ENCODE results near the gene CAP2. TPM values are rescaled to one million over a fixed set of nuclear protein-coding genes. Genes with fewer than 3 reads are reported as not detected.

CAP2 gene
- total and polyA plus RNA-seq, 2 donors (not counting 1 experiment from before 2014, with no cell fraction given): 8.6 to 38.1 TPM

DNA sequence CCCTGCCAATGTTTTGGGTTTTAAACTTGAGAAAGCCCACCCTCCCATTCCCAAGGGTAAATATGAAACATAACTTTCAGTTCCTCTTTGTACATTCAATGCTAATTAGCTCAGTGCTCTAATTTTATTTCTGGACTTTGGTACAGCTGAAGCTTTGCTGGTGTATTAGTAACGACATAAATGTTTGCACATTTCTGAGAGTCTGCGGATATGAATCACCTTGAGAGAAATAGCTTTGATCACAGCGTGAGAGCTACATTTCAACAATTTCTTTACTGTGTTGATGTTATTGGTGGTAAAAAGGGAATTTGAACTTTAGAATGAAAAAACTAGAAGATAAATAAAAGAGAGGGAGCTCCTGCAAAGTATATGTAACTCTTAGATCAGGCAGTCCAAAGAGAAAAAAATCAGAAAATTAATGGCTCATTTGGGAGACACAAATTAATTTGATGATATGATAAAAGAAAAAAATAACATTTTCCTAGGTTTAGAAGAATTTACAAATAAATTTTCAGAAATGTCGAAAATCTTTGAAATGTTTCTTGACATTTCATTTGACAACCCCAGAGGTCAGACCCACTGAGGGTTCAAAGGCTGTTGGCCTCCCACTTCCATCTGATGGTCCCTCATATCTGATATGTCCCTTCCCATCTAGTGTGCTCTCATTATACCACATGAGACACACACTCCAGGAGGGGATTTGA is 38.5 kb upstream of the CAP2 start:
- H2AFZ ChIP-seq (ENCODE audit: low read length): no peak overlapping the region
- H3K27ac ChIP-seq (ENCODE audit: insufficient read depth, low read length): no peak overlapping the region
- H3K79me2 ChIP-seq (ENCODE audit: control insufficient read depth, insufficient read depth, low read length): no peaks in the 10 kb centered on the region
- no peaks in the 10 kb centered on the region for H3K4me1 ChIP-seq (ENCODE audit: control insufficient read depth, extremely low read depth, insufficient read depth, low read length)
- H3K27me3 ChIP-seq (ENCODE audit: control insufficient read depth, insufficient read depth, low read length): no peaks in the 10 kb centered on the region
- peak; percentile 8 to 88 for DNase-seq (ENCODE audit: low read depth in 2 of 2)
- H3K9ac ChIP-seq (ENCODE audit: insufficient read depth, low read length): no peak overlapping the region
- TF ChIP-seq, protein P1, sequence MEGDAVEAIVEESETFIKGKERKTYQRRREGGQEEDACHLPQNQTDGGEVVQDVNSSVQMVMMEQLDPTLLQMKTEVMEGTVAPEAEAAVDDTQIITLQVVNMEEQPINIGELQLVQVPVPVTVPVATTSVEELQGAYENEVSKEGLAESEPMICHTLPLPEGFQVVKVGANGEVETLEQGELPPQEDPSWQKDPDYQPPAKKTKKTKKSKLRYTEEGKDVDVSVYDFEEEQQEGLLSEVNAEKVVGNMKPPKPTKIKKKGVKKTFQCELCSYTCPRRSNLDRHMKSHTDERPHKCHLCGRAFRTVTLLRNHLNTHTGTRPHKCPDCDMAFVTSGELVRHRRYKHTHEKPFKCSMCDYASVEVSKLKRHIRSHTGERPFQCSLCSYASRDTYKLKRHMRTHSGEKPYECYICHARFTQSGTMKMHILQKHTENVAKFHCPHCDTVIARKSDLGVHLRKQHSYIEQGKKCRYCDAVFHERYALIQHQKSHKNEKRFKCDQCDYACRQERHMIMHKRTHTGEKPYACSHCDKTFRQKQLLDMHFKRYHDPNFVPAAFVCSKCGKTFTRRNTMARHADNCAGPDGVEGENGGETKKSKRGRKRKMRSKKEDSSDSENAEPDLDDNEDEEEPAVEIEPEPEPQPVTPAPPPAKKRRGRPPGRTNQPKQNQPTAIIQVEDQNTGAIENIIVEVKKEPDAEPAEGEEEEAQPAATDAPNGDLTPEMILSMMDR (conservative IDR thresholded peaks at IDR 0.05 in 1 of 2, IDR thresholded peaks at IDR 0.05 in 1 of 2; ENCODE audit: low read depth in 1 of 2, low read length in 2 of 2): no peak
- no peak for TF ChIP-seq EZH2 (IDR thresholded peaks at IDR 0.05; ENCODE audit: low read length, missing control alignments)
- no peaks in the 10 kb centered on the region for H3K36me3 ChIP-seq (ENCODE audit: control insufficient read depth, insufficient read depth, low read length)
- H4K20me1 ChIP-seq (ENCODE audit: control insufficient read depth, extremely low read depth, insufficient read depth, low read length): no peaks in the 10 kb centered on the region
- no peak overlapping the region for H3K4me3 ChIP-seq (replicated peaks in 1 of 4; ENCODE audit: control extremely low read depth in 1 of 4, insufficient read depth in 1 of 4, low read depth in 3 of 4, low read length in 4 of 4)
- no peaks in the 10 kb centered on the region for H3K9me3 ChIP-seq (ENCODE audit: control insufficient read depth, insufficient read depth, low read depth, low read length)
- H3K4me2 ChIP-seq (ENCODE audit: extremely low read depth, insufficient read depth, low read length): no peak overlapping the region

DNA sequence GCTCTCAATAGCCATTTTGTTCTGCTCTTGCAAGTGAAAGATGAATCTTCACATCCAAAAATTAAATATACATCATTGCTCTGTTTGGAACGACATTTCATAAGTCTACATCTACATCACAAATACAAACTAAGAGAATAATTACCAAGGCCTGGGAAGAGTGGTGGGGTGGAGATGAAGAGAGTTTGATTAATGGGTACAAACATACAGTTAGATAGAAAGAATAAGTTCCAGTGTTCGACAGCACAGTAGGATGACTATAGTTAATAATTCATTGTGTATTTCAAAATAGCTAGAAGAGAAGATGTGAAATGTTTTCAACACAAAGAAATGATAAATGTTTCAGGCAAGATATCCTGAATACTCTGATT is 38.0 kb upstream of the CAP2 start:
- Histone ChIP-seq H3K27ac (ENCODE audit: insufficient read depth, low read length) (no peak overlapping the region), H3K79me2 (ENCODE audit: control insufficient read depth, insufficient read depth, low read length) (no peaks in the 10 kb centered on the region), H3K9ac (ENCODE audit: insufficient read depth, low read length) (no peak overlapping the region), H2AFZ (ENCODE audit: low read length) (no peak overlapping the region), H3K4me3 (replicated peaks in 1 of 4; ENCODE audit: control extremely low read depth in 1 of 4, insufficient read depth in 1 of 4, low read depth in 3 of 4, low read length in 4 of 4) (no peak overlapping the region), H3K27me3 (ENCODE audit: control insufficient read depth, insufficient read depth, low read length) (no peaks in the 10 kb centered on the region), H3K4me2 (ENCODE audit: extremely low read depth, insufficient read depth, low read length) (no peak overlapping the region), H4K20me1 (ENCODE audit: control insufficient read depth, extremely low read depth, insufficient read depth, low read length) (no peaks in the 10 kb centered on the region), H3K36me3 (ENCODE audit: control insufficient read depth, insufficient read depth, low read length) (no peaks in the 10 kb centered on the region), H3K4me1 (ENCODE audit: control insufficient read depth, extremely low read depth, insufficient read depth, low read length) (no peaks in the 10 kb centered on the region), H3K9me3 (ENCODE audit: control insufficient read depth, insufficient read depth, low read depth, low read length) (no peaks in the 10 kb centered on the region)
- DNase-seq (ENCODE audit: low read depth in 2 of 2): no peak
- TF ChIP-seq, protein P1 (conservative IDR thresholded peaks at IDR 0.05 in 1 of 2, IDR thresholded peaks at IDR 0.05 in 1 of 2; ENCODE audit: low read depth in 1 of 2, low read length in 2 of 2): no peak
- TF ChIP-seq EZH2 (IDR thresholded peaks at IDR 0.05; ENCODE audit: low read length, missing control alignments): no peak

DNA sequence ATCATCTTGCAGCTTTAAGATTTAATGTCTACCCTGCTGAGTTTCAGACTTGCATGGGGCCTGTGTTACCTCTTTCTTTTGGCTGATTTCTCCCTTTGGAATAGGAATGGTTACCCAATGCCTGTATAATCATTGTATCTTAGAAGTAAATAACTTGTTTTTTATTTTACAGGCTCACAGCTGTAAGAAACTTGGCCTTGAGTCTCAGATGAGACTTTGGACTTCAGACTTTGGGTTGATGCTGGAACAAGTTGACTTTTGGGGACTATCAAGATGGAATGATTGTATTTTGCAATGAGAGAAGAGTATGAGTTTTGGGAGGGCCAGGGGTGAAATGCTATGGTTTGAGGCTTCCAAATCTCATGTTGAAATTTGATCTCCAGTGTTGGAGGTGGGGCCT is 34.9 kb upstream of the CAP2 start:
- H4K20me1 ChIP-seq (ENCODE audit: control insufficient read depth, extremely low read depth, insufficient read depth, low read length): no peaks in the 10 kb centered on the region
- DNase-seq (ENCODE audit: low read depth in 2 of 2): no peak
- H3K79me2 ChIP-seq (ENCODE audit: control insufficient read depth, insufficient read depth, low read length): no peaks in the 10 kb centered on the region
- no peak overlapping the region for H3K27ac ChIP-seq (ENCODE audit: insufficient read depth, low read length)
- no peaks in the 10 kb centered on the region for H3K9me3 ChIP-seq (ENCODE audit: control insufficient read depth, insufficient read depth, low read depth, low read length)
- no peak overlapping the region for H3K4me3 ChIP-seq (replicated peaks in 1 of 4; ENCODE audit: control extremely low read depth in 1 of 4, insufficient read depth in 1 of 4, low read depth in 3 of 4, low read length in 4 of 4)
- TF ChIP-seq, protein P1 (conservative IDR thresholded peaks at IDR 0.05 in 1 of 2, IDR thresholded peaks at IDR 0.05 in 1 of 2; ENCODE audit: low read depth in 1 of 2, low read length in 2 of 2): no peak
- no peaks in the 10 kb centered on the region for H3K27me3 ChIP-seq (ENCODE audit: control insufficient read depth, insufficient read depth, low read length)
- no peak overlapping the region for H3K4me2 ChIP-seq (ENCODE audit: extremely low read depth, insufficient read depth, low read length)
- no peaks in the 10 kb centered on the region for H3K4me1 ChIP-seq (ENCODE audit: control insufficient read depth, extremely low read depth, insufficient read depth, low read length)
- H3K9ac ChIP-seq (ENCODE audit: insufficient read depth, low read length): no peak overlapping the region
- H2AFZ ChIP-seq (ENCODE audit: low read length): no peak overlapping the region
- no peaks in the 10 kb centered on the region for H3K36me3 ChIP-seq (ENCODE audit: control insufficient read depth, insufficient read depth, low read length)
